HEK293 (cell line): ENCODE measurements around the gene LTBP1.

Source experiments
- CTCF ChIA-PET: fragments of 350-600 bp; formaldehyde crosslinking; extraction: SDS; loops from one replicate; lab custom pipeline; 2021; ENCODE audit warnings: antibody characterized with exemption; lab: Yijun Ruan, JAX
- POLR2A ChIA-PET: fragments of 300-600 bp; formaldehyde crosslinking; extraction: SDS; loops from one replicate; lab custom pipeline; 2020; ENCODE audit warnings: antibody characterized with exemption, inconsistent platforms; lab: Yijun Ruan, JAX
- H3K27ac ChIP-seq: fragments of 200-500 bp; sonication (Bioruptor generic); 2 replicates; pipeline ENCODE4 v1.5.1; 2014; ENCODE audit warnings: low read depth, low read length, control low read depth, inconsistent platforms; ENCODE audit errors: extremely low read depth
- H3K36me3 ChIP-seq, 2 experiments: fragments of 200-500 bp in 1 of 2; sonication (Bioruptor generic) in 1 of 2; 1 replicate in 1 of 2; 2 replicates in 1 of 2; pipeline ENCODE4 v1.5.1; 2014 to 2017; ENCODE audit warnings: inconsistent platforms in 2 of 2, low read length in 2 of 2; ENCODE audit not compliant: control insufficient read depth in 2 of 2, insufficient read depth in 1 of 2
- H3K4me1 ChIP-seq: fragments of 200-500 bp; sonication (Bioruptor generic); 2 replicates; pipeline ENCODE4 v1.5.1; 2014; ENCODE audit warnings: mild to moderate bottlenecking, low read length, inconsistent platforms; ENCODE audit not compliant: control insufficient read depth, insufficient read depth
- H3K4me3 ChIP-seq: 2 replicates; pipeline ENCODE4 v1.5.1; 2011; ENCODE audit warnings: low read depth, mild to moderate bottlenecking, control low read depth, low read length, moderate library complexity
- H3K9me3 ChIP-seq: fragments of 200-500 bp; sonication (Bioruptor generic); 2 replicates; pipeline ENCODE4 v1.5.1; 2014; ENCODE audit warnings: low read depth, low read length, inconsistent platforms; ENCODE audit not compliant: control insufficient read depth, insufficient read depth
- GLIS1 ChIP-seq: fragments of 450-650 bp; formaldehyde crosslinking; IDR thresholded peaks from 2 replicates; pipeline ENCODE4 v1.5.1; 2016; ENCODE audit warnings: missing biosample characterization, missing genetic modification characterization
- INSM2 ChIP-seq: fragments of 450-650 bp; formaldehyde crosslinking; IDR thresholded peaks from 2 replicates; pipeline ENCODE4 v1.5.1; 2016; ENCODE audit warnings: missing biosample characterization, missing genetic modification characterization
- KLF10 ChIP-seq: fragments of 450-650 bp; IDR thresholded peaks from 2 replicates; pipeline ENCODE4 v1.5.1; 2018; ENCODE audit warnings: missing biosample characterization, mild to moderate bottlenecking, missing genetic modification characterization
- MZF1 ChIP-seq: fragments of 450-650 bp; formaldehyde crosslinking; IDR thresholded peaks from 2 replicates; pipeline ENCODE4 v1.5.1; 2017; ENCODE audit warnings: missing biosample characterization, missing genetic modification characterization, borderline replicate concordance
- PRDM2 ChIP-seq: fragments of 450-650 bp; formaldehyde crosslinking; IDR thresholded peaks from 2 replicates; pipeline ENCODE4 v1.5.1; 2016; ENCODE audit warnings: missing biosample characterization, missing genetic modification characterization, borderline replicate concordance
- SP2 ChIP-seq: fragments of 450-650 bp; formaldehyde crosslinking; IDR thresholded peaks from 2 replicates; pipeline ENCODE4 v1.5.1; 2016; ENCODE audit warnings: missing biosample characterization, missing genetic modification characterization
- WT1 ChIP-seq: fragments of 450-650 bp; formaldehyde crosslinking; IDR thresholded peaks from 2 replicates; pipeline ENCODE4 v1.5.1; 2016; ENCODE audit warnings: missing biosample characterization, missing genetic modification characterization
- ZNF157 ChIP-seq: fragments of 450-650 bp; formaldehyde crosslinking; IDR thresholded peaks from 2 replicates; pipeline ENCODE4 v1.5.1; 2016; ENCODE audit warnings: missing biosample characterization, missing genetic modification characterization
- ZNF433 ChIP-seq: fragments of 450-650 bp; formaldehyde crosslinking; IDR thresholded peaks from 2 replicates; pipeline ENCODE4 v1.5.1; 2016; ENCODE audit warnings: missing biosample characterization, missing genetic modification characterization, low read depth
- ZNF513 ChIP-seq: fragments of 450-650 bp; IDR thresholded peaks from 2 replicates; pipeline ENCODE4 v1.5.1; 2018; ENCODE audit warnings: missing biosample characterization, missing genetic modification characterization
- ZNF514 ChIP-seq: fragments of 450-650 bp; formaldehyde crosslinking; IDR thresholded peaks from 2 replicates; pipeline ENCODE4 v1.5.1; 2016; ENCODE audit warnings: missing biosample characterization, missing genetic modification characterization
- ZNF521 ChIP-seq: fragments of 450-650 bp; formaldehyde crosslinking; IDR thresholded peaks from 2 replicates; pipeline ENCODE4 v1.5.1; 2017; ENCODE audit warnings: missing biosample characterization, mild to moderate bottlenecking, missing genetic modification characterization
- ZNF561 ChIP-seq: fragments of 450-650 bp; IDR thresholded peaks from 2 replicates; pipeline ENCODE4 v1.5.1; 2018; ENCODE audit warnings: missing biosample characterization, missing genetic modification characterization, borderline replicate concordance
- ZNF596 ChIP-seq: fragments of 450-650 bp; IDR thresholded peaks from 2 replicates; pipeline ENCODE4 v1.5.0; 2018; ENCODE audit warnings: missing biosample characterization, mild to moderate bottlenecking, missing genetic modification characterization, moderate library complexity
- ZNF654 ChIP-seq: fragments of 450-650 bp; formaldehyde crosslinking; IDR thresholded peaks from 2 replicates; pipeline ENCODE4 v1.5.1; 2016; ENCODE audit warnings: low read depth, missing biosample characterization, missing genetic modification characterization
- ZNF707 ChIP-seq: fragments of 450-650 bp; formaldehyde crosslinking; IDR thresholded peaks from 2 replicates; pipeline ENCODE4 v1.5.1; 2016; ENCODE audit warnings: missing biosample characterization, missing genetic modification characterization
- ZNF76 ChIP-seq: fragments of 450-650 bp; formaldehyde crosslinking; IDR thresholded peaks from 2 replicates; pipeline ENCODE4; 2016; ENCODE audit warnings: low read depth, missing biosample characterization, missing genetic modification characterization, borderline replicate concordance
- ZSCAN18 ChIP-seq: fragments of 450-650 bp; formaldehyde crosslinking; IDR thresholded peaks from 2 replicates; pipeline ENCODE4 v1.5.1; 2016; ENCODE audit warnings: missing biosample characterization, missing genetic modification characterization

The LTBP1 gene

GRCh38 chr2:33207151-33207740, 260.5 kb downstream of the LTBP1 start:
- no peaks in the 10 kb centered on the region for H3K9me3 ChIP-seq

GRCh38 chr2:33208400-33208799, 261.6 kb downstream of the LTBP1 start:
- no peak overlapping the region for H3K27ac ChIP-seq
- no peak overlapping the region for H3K4me3 ChIP-seq
- H3K9me3 ChIP-seq: no peaks in the 10 kb centered on the region
- peaks cover 7% of the 10 kb centered on the region for H3K4me1 ChIP-seq
- POLR2A ChIA-PET: no interaction called here
- CTCF ChIA-PET: interaction anchor here (0.5 to 0.6 kb wide), 2 partner anchors 47 to 85 kb away, joined by 8 read pairs; no protein-coding TSS in a partner anchor
- H3K36me3 ChIP-seq: no peaks in the 10 kb centered on the region
- no peak for TF ChIP-seq ZNF707 (tag by site-specific recombination)
- TF ChIP-seq ZNF433 (tag by site-specific recombination): no peak
- no peak for TF ChIP-seq ZNF513 (tag by site-specific recombination)
- no peak for TF ChIP-seq MZF1 (tag by site-specific recombination)
- no peak for TF ChIP-seq ZNF521
- no peak for TF ChIP-seq ZNF596
- no peak for TF ChIP-seq INSM2
- TF ChIP-seq SP2: no peak
- no peak for TF ChIP-seq ZNF76 (tag by site-specific recombination)

More at GRCh38 chr2:33207151-33207740, 260.5 kb downstream of the LTBP1 start:
- Histone ChIP-seq H3K4me1 (peaks cover 5% of the 10 kb centered on the region), H3K36me3 (no peaks in the 10 kb centered on the region), H3K27ac (no peak overlapping the region), H3K4me3 (no peak overlapping the region)
- CTCF ChIA-PET: no interaction called here
- TF ChIP-seq ZNF654 (tag by site-specific recombination) (no peak), KLF10 (tag by site-specific recombination) (no peak), GLIS1 (tag by site-specific recombination) (no peak), ZSCAN18 (tag by site-specific recombination) (no peak), ZNF157 (tag by site-specific recombination) (no peak), ZNF514 (no peak), ZNF561 (tag by site-specific recombination) (no peak), PRDM2 (tag by site-specific recombination) (no peak), WT1 (tag by site-specific recombination) (no peak)
- POLR2A ChIA-PET: no interaction called here
